GM18498 (cell line): ENCODE data around the gene MED15.
"Not testable (repeated sequence)": the region's sequence is repeated elsewhere in the genome, so short reads cannot be mapped to it uniquely, and the experiment has no call there.

Experiments used
- ATAC-seq: cut with Tn5 transposase; IDR thresholded peaks from one replicate; pipeline ENCODE4 v1.9.1; 2021; ENCODE audit warnings: mild to moderate bottlenecking, moderate library complexity; ENCODE audit not compliant: unreplicated experiment

The MED15 gene

GRCh38 chr22:20581503-20582170 lies 74.2 kb downstream of the MED15 start:
- no peak for ATAC-seq

- ATAC-seq: no peak
Measured at GRCh38 chr22:20582171-20582511, 74.7 kb downstream of the MED15 start.

GRCh38 chr22:20582520-20583361 lies 75.3 kb downstream of the MED15 start:
- ATAC-seq: no peak

GRCh38 chr22:20583471-20583922 lies 76.1 kb downstream of the MED15 start:
- ATAC-seq: no peak

- no peak for ATAC-seq
Measured at GRCh38 chr22:20584029-20584871, 76.8 kb downstream of the MED15 start.

- no peak for ATAC-seq
Measured at GRCh38 chr22:20584872-20585638, 77.6 kb downstream of the MED15 start.

- no peak for ATAC-seq
Measured at GRCh38 chr22:20585639-20586402, 78.4 kb downstream of the MED15 start.

- no peak for ATAC-seq
Measured at GRCh38 chr22:20586403-20586745, 79.0 kb downstream of the MED15 start.

GRCh38 chr22:20587206-20587958 lies 80.0 kb downstream of the MED15 start:
- ATAC-seq: no peak

GRCh38 chr22:20588092-20588842 lies 80.9 kb downstream of the MED15 start:
- ATAC-seq: no peak

GRCh38 chr22:20588843-20589581 lies 81.6 kb downstream of the MED15 start:
- no peak for ATAC-seq

GRCh38 chr22:20589614-20590476 lies 82.4 kb downstream of the MED15 start:
- ATAC-seq: no peak

GRCh38 chr22:20590477-20591294 lies 83.3 kb downstream of the MED15 start:
- no peak for ATAC-seq

- ATAC-seq: no peak
Measured at GRCh38 chr22:20591295-20591645, 83.9 kb downstream of the MED15 start.

GRCh38 chr22:20591660-20592310 lies 84.4 kb downstream of the MED15 start:
- no peak for ATAC-seq

- not testable (repeated sequence) for ATAC-seq
Measured at GRCh38 chr22:20594038-20594437, 86.6 kb downstream of the MED15 start.
